ENCODE results near the gene CENPX. TPM values are rescaled to one million over a fixed set of nuclear protein-coding genes. Genes with fewer than 3 reads are reported as not detected.
A peak's percentile ranks its signal among the peaks of the same experiment; 100 is the strongest.

Gene CENPX
- total RNA-seq, 1 donor from 2014 or later: 20.9 TPM

DNA sequence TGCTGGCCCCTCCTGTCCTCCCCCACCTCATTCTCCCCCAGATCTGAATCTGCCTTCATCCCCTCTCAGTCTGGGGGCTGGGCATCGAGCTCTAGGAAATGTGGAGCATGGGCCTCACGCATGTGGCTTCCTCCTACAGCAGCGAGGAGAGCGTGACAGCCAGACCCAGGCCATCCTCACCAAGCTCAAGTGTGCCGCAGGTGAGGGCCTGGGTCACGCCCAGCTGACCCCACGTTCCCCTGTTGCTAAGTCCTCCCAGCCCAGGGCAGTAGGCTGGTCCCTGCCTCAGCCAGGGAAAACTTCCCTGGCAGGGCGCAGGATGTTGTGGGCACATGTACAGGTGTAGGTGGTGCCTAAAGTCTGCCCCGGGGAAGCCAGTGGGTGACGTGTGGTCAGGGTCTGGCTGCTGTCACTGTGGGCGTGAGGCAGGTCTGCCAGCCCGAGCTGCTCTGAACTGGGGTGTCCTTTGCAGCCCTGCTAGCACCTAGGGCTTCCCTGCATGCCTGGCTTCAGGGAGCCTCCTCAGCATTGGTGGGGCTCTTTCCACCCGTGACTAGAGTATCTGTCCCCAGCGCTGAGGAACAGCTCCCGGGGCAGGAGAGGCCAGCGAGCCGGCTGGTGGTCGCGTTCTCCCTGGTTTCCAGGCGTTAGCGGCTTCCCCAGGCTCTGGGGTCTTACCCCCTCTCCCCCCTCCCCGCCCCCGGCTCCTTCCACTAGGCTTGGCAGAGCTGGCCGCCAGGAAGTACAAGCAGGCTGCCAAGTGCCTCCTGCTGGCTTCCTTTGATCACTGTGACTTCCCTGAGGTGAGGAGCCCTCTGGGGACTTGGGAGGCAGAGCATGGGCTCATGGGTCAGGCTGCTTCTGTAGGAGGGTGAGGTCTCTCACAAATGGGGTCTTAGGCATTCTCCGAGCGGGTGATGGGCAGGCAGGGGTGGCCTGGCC is 32.6 kb upstream of the CENPX start:
- Histone ChIP-seq H3K27ac (ENCODE audit: low read depth, low read length) (no peak overlapping the region), H3K9me3 (ENCODE audit: control insufficient read depth in 3 of 3, low read length in 3 of 3) (no peaks in the 10 kb centered on the region), H3K27me3 (ENCODE audit: control insufficient read depth in 3 of 3, insufficient read depth in 3 of 3, low read length in 3 of 3) (no peaks in the 10 kb centered on the region)

DNA sequence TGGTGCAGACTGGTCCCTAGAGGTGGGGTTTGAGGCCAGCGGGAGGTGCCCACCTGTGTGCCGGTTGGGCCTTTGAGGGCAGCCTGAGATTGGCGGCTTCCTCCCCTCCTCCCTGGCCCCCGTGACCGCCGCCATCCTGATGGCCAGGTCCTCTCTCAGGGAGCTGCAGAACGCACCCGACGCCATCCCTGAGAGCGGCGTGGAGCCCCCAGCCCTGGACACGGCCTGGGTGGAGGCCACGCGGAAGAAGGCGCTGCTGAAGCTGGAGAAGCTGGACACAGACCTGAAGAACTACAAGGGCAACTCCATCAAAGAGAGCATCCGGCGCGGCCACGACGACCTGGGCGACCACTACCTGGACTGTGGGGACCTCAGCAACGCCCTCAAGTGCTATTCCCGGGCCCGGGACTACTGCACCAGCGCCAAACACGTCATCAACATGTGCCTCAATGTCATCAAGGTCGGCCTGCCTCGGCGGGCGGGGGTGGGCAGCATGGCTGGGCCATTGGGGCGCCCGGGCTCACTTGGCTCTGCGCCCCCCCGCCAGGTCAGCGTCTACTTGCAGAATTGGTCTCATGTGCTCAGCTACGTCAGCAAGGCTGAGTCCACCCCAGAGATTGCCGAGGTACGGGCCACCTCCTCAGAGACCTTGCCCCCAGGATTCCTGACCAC is 31.8 kb upstream of the CENPX start:
- Histone ChIP-seq H3K4me1 (ENCODE audit: control insufficient read depth in 3 of 3, insufficient read depth in 3 of 3, low read length in 3 of 3) (peaks cover 25 to 35% (median 26%) of the 10 kb centered on the region in 3 donors), H3K4me3 (ENCODE audit: low read length in 3 of 3) (no peak overlapping the region), H3K9me3 (ENCODE audit: control insufficient read depth in 3 of 3, low read length in 3 of 3) (no peaks in the 10 kb centered on the region), H3K36me3 (ENCODE audit: control insufficient read depth in 3 of 3, insufficient read depth in 3 of 3, low read length in 3 of 3) (peaks cover 47 to 53% (median 47%) of the 10 kb centered on the region in 3 donors), H3K27me3 (ENCODE audit: control insufficient read depth in 3 of 3, insufficient read depth in 3 of 3, low read length in 3 of 3) (no peaks in the 10 kb centered on the region), H3K9ac (ENCODE audit: low read depth in 1 of 3, low read length in 3 of 3) (no peak overlapping the region), H3K27ac (ENCODE audit: low read depth, low read length) (no peak overlapping the region)

More for the DNA sequence above, 32.6 kb upstream of the CENPX start:
- H3K4me1 ChIP-seq (ENCODE audit: control insufficient read depth in 3 of 3, insufficient read depth in 3 of 3, low read length in 3 of 3): peaks cover 21 to 28% (median 24%) of the 10 kb centered on the region in 3 donors
- H3K4me3 ChIP-seq (ENCODE audit: low read length in 3 of 3): no peak overlapping the region
- H3K36me3 ChIP-seq (ENCODE audit: control insufficient read depth in 3 of 3, insufficient read depth in 3 of 3, low read length in 3 of 3): peaks cover 49 to 59% (median 50%) of the 10 kb centered on the region in 3 donors
- H3K9ac ChIP-seq (ENCODE audit: low read depth in 1 of 3, low read length in 3 of 3): no peak overlapping the region

DNA sequence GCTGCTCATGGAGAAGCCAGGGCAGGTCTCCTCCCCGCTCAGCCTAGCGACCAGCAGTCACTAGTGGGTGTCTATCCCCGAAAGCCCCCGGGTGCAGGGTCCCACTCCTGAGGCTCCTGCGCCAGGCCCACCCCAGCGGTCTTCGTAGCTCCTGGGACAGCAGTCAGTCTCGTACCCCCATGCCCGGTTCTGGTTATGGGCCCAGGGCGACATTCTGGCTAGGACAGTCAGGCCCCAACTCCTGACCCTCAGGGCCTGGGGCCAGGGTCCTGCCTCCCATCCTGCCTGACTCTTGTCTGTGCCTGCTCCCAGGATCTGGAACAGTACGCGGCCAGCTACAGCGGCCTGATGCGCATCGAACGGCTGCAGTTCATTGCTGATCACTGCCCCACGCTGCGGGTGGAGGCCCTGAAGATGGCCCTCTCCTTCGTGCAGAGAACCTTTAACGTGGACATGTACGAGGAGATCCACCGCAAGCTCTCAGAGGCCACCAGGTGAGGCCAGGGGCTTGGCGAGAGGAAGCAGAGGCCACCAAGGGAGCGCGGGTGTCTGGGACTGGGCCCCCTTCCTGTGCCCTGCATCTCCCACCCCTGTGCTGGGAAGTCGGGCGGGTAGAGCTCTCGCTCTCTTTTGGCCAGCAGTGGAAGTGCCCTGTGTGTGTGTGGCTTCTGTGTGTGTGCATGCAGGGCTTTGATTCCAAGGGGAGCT is 31.0 kb upstream of the CENPX start:
- no peak overlapping the region for H3K27ac ChIP-seq (ENCODE audit: low read depth, low read length)
- peaks cover 25 to 35% (median 26%) of the 10 kb centered on the region in 3 donors for H3K4me1 ChIP-seq (ENCODE audit: control insufficient read depth in 3 of 3, insufficient read depth in 3 of 3, low read length in 3 of 3)
- peak overlapping the region in 1 of 3 donors; percentile 83 for H3K4me3 ChIP-seq (ENCODE audit: low read length in 3 of 3)
- peak overlapping the region in 2 of 3 donors; percentile 1 to 25 for H3K9ac ChIP-seq (ENCODE audit: low read depth in 1 of 3, low read length in 3 of 3)
- no peaks in the 10 kb centered on the region for H3K9me3 ChIP-seq (ENCODE audit: control insufficient read depth in 3 of 3, low read length in 3 of 3)
- H3K36me3 ChIP-seq (ENCODE audit: control insufficient read depth in 3 of 3, insufficient read depth in 3 of 3, low read length in 3 of 3): peaks cover 49 to 54% (median 51%) of the 10 kb centered on the region in 3 donors
- no peaks in the 10 kb centered on the region for H3K27me3 ChIP-seq (ENCODE audit: control insufficient read depth in 3 of 3, insufficient read depth in 3 of 3, low read length in 3 of 3)

DNA sequence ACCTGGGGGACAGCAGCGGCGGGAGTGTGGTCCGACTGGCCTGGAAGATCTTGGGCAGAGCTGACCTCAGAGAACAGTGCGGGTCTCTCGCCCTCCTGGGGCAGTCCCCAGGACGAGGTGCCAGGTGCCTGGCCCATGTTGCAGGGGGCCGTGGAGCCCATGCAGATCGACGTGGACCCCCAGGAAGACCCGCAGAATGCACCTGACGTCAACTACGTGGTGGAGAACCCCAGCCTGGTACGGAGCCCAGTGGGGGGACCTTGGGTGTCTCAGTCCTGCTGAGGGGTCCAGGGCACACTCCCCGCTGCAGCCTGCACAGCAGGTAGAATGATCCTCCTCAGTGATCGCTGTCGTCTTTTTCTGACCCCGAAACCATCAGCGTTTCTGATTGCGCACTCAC is 30.5 kb upstream of the CENPX start:
- Histone ChIP-seq H3K36me3 (ENCODE audit: control insufficient read depth in 3 of 3, insufficient read depth in 3 of 3, low read length in 3 of 3) (peaks cover 49 to 55% (median 54%) of the 10 kb centered on the region in 3 donors), H3K4me1 (ENCODE audit: control insufficient read depth in 3 of 3, insufficient read depth in 3 of 3, low read length in 3 of 3) (peaks cover 25 to 35% (median 26%) of the 10 kb centered on the region in 3 donors), H3K27me3 (ENCODE audit: control insufficient read depth in 3 of 3, insufficient read depth in 3 of 3, low read length in 3 of 3) (no peaks in the 10 kb centered on the region), H3K9ac (ENCODE audit: low read depth in 1 of 3, low read length in 3 of 3) (peak overlapping the region; percentile 25 to 77 (median 65)), H3K4me3 (ENCODE audit: low read length in 3 of 3) (peak overlapping the region; percentile 29 to 83 (median 80)), H3K27ac (ENCODE audit: low read depth, low read length) (no peak overlapping the region), H3K9me3 (ENCODE audit: control insufficient read depth in 3 of 3, low read length in 3 of 3) (no peaks in the 10 kb centered on the region)

DNA sequence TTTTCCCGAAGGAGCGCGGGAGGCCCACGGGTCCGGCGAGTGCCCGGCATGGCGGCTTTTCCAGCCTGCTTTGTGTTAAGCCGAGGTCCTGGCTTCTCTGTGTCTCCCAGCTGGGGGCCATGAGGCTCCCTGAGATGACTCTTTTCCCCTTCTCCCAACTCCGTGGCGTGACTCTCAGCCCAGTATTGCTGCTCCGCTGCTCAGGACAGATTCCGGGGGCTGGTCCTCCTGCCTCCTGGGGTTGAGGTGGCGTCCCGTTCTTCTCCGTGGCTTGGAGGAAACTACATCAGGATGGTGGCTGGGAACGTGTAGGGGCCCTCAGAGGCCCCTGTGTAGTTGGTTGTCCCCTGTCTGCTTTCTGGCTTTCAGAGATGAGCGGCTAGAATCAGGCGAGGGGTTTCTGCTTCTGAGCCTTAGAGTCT is 30.0 kb upstream of the CENPX start:
- peak overlapping the region; percentile 65 to 88 (median 77) for H3K9ac ChIP-seq (ENCODE audit: low read depth in 1 of 3, low read length in 3 of 3)
- no peak overlapping the region for H3K27ac ChIP-seq (ENCODE audit: low read depth, low read length)
- H3K27me3 ChIP-seq (ENCODE audit: control insufficient read depth in 3 of 3, insufficient read depth in 3 of 3, low read length in 3 of 3): no peaks in the 10 kb centered on the region
- peak overlapping the region; percentile 80 to 87 (median 83) for H3K4me3 ChIP-seq (ENCODE audit: low read length in 3 of 3)
- peaks cover 25 to 35% (median 26%) of the 10 kb centered on the region in 3 donors for H3K4me1 ChIP-seq (ENCODE audit: control insufficient read depth in 3 of 3, insufficient read depth in 3 of 3, low read length in 3 of 3)
- H3K9me3 ChIP-seq (ENCODE audit: control insufficient read depth in 3 of 3, low read length in 3 of 3): no peaks in the 10 kb centered on the region
- H3K36me3 ChIP-seq (ENCODE audit: control insufficient read depth in 3 of 3, insufficient read depth in 3 of 3, low read length in 3 of 3): peaks cover 49 to 55% (median 54%) of the 10 kb centered on the region in 3 donors

DNA sequence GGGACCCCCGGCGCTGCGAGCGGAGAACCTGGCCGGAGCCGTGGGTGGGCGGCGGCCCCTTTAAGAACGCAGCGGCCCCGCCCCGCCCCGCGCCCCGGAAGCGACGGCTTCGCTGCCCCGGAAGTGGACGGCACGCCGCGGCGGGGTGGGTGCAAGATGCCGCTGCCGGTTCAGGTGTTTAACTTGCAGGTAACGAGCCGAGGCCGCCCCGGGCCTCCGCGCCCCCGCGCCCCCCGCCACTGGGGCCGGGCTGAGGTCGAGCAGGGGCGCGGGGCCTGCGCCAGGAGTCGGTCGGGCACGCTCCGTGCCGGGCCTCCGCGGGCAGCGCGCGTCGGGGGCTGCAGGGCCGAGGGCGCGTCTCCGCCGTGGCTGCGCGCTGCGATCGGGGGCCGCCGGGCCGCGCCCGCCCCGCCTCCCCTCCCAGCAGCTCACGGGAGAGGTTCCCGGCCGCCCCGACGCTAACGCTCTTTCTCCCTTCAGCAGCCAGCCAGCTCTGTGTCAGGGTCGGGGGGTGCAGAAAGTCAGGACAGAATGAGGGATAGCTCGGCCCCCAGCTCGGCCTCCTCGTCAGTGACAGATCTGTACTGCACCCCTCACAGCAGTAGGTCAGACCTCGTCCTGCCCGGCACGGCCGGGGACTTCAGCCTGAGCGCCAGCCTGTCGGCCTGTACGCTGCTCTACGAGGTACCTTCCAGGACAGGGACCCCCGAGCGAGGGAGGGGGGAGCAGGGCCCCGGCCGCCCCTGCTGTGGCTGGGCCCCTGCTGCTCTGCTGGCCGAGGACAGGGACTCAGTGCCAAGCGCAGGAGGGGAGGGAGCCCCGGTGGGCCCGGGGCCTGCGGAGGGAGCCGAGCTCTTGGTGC is 29.3 kb upstream of the CENPX start, which contains the start of the genes GPS1 and RFNG:
Gene GPS1 (plus strand): TSS at position 123 of the 862 bp plus-strand sequence. CDS start 34 bp downstream, at position 157.
Gene RFNG (minus strand): TSS at position 36 of the 862 bp plus-strand sequence. CDS start 45 bp downstream, outside the sequence.
- H3K27me3 ChIP-seq (ENCODE audit: control insufficient read depth in 3 of 3, insufficient read depth in 3 of 3, low read length in 3 of 3): no peaks in the 10 kb centered on the region
- H3K27ac ChIP-seq (ENCODE audit: low read depth, low read length): peak within 1 kb of the TSS; percentile 47
- H3K4me1 ChIP-seq (ENCODE audit: control insufficient read depth in 3 of 3, insufficient read depth in 3 of 3, low read length in 3 of 3): peaks cover 25 to 35% (median 26%) of the 10 kb centered on the region in 3 donors
- peak within 1 kb of the TSS; percentile 80 to 87 (median 83) for H3K4me3 ChIP-seq (ENCODE audit: low read length in 3 of 3)
- peaks cover 49 to 60% (median 54%) of the 10 kb centered on the region in 3 donors for H3K36me3 ChIP-seq (ENCODE audit: control insufficient read depth in 3 of 3, insufficient read depth in 3 of 3, low read length in 3 of 3)
- H3K9me3 ChIP-seq (ENCODE audit: control insufficient read depth in 3 of 3, low read length in 3 of 3): no peaks in the 10 kb centered on the region
- H3K9ac ChIP-seq (ENCODE audit: low read depth in 1 of 3, low read length in 3 of 3): peak within 1 kb of the TSS; percentile 65 to 88 (median 81)

DNA sequence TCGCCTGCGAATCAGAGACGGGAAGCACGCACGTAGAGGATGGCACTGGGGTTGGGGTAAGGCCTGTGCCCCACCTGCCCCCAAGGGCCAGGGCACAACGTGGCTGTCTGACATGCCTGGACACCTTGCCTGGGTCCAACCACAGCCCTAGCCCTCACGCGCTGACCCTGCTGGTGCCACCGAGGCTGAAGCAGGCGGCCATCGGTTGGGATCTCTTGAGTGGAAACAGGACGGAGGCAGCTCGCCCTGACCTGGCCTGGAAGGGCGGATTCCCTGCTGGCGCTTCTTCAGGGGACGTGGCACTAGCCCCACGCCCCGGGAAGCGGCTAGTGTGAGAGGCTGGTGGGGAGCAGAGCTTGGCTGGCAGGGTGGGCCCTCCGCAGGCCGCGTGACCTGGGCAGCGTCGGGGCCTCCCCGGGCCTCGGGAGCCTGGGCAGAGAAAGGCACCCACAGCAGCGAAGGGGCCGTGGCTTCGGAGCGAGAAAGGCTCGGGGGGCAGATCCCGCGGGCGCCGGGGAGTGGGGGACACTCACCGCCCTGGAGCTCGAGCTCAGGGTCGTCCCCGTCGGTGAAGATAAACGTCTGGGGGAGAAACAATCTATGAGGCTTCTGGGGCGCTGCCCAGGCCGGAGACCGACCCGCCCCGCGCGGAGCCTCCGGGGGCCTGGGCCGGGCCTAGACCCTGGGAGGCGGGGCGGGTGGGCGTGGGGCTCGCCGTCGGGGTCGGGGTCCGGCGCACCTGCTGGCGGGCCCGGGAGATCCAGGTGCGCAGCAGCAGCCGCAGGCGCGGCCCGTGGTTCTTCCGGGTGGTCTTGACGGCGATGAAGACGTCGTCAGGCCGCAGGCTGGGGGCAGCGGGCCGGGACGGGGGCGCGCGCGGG is 28.3 kb upstream of the CENPX start:
- Histone ChIP-seq H3K27ac (ENCODE audit: low read depth, low read length) (peak overlapping the region; percentile 47), H3K27me3 (ENCODE audit: control insufficient read depth in 3 of 3, insufficient read depth in 3 of 3, low read length in 3 of 3) (no peaks in the 10 kb centered on the region), H3K9me3 (ENCODE audit: control insufficient read depth in 3 of 3, low read length in 3 of 3) (no peaks in the 10 kb centered on the region), H3K4me1 (ENCODE audit: control insufficient read depth in 3 of 3, insufficient read depth in 3 of 3, low read length in 3 of 3) (peaks cover 25 to 35% (median 26%) of the 10 kb centered on the region in 3 donors), H3K36me3 (ENCODE audit: control insufficient read depth in 3 of 3, insufficient read depth in 3 of 3, low read length in 3 of 3) (peaks cover 41 to 54% (median 44%) of the 10 kb centered on the region in 3 donors), H3K9ac (ENCODE audit: low read depth in 1 of 3, low read length in 3 of 3) (peak overlapping the region; percentile 63 to 88 (median 81)), H3K4me3 (ENCODE audit: low read length in 3 of 3) (peak overlapping the region; percentile 62 to 87 (median 83))

DNA sequence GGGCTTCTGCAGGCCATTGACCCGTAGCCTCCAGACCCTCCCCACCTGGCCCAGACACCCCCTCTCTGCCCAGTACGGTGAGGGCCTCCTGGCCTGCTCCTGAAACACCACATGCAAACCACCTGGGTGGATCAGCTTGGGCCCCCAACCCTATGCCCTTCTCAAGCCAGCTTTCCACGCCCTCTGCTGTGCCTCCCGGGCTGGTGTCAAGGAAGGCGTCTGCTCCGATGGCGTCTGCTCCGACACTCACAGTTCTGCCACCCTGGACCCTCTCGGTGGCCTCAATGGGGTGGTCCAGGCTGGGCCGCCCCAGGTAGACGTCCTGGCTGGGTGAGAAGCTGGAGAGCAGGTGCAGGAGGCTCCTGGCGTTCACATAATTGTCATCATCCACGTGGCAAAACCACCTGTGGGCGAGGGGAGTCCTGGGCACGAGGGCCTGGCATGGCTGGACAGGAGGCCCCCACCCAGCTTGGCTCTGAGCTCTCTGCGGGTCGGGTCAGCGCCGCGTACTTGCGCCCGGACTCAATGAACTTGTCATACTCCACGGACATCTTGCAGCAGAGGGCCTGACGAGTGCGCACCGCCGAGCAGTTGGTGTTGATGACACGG is 27.6 kb upstream of the CENPX start:
- Histone ChIP-seq H3K4me3 (ENCODE audit: low read length in 3 of 3) (peak overlapping the region; percentile 62 to 87 (median 83)), H3K4me1 (ENCODE audit: control insufficient read depth in 3 of 3, insufficient read depth in 3 of 3, low read length in 3 of 3) (peaks cover 25 to 35% (median 26%) of the 10 kb centered on the region in 3 donors), H3K9me3 (ENCODE audit: control insufficient read depth in 3 of 3, low read length in 3 of 3) (no peaks in the 10 kb centered on the region), H3K9ac (ENCODE audit: low read depth in 1 of 3, low read length in 3 of 3) (peak overlapping the region; percentile 63 to 88 (median 81)), H3K36me3 (ENCODE audit: control insufficient read depth in 3 of 3, insufficient read depth in 3 of 3, low read length in 3 of 3) (peaks cover 35 to 49% (median 37%) of the 10 kb centered on the region in 3 donors), H3K27me3 (ENCODE audit: control insufficient read depth in 3 of 3, insufficient read depth in 3 of 3, low read length in 3 of 3) (no peaks in the 10 kb centered on the region), H3K27ac (ENCODE audit: low read depth, low read length) (no peak overlapping the region)
